IPS-11a (cell line): ENCODE measurements around the gene C1QC.

Source experiments
- H3K4me3 ChIP-seq: one replicate; pipeline ENCODE4 v1.5.1; 2013; ENCODE audit warnings: low read depth, low read length, control low read depth

C1QC gene

GRCh38 chr1:22676916-22677583, 33.6 kb downstream of the C1QC start:
- no peak overlapping the region for H3K4me3 ChIP-seq

- no peak overlapping the region for H3K4me3 ChIP-seq
Measured at GRCh38 chr1:22677931-22678896, 34.8 kb downstream of the C1QC start.

- H3K4me3 ChIP-seq, result no peak overlapping the region
Measured at GRCh38 chr1:22680726-22681125, 37.3 kb downstream of the C1QC start.

DNA sequence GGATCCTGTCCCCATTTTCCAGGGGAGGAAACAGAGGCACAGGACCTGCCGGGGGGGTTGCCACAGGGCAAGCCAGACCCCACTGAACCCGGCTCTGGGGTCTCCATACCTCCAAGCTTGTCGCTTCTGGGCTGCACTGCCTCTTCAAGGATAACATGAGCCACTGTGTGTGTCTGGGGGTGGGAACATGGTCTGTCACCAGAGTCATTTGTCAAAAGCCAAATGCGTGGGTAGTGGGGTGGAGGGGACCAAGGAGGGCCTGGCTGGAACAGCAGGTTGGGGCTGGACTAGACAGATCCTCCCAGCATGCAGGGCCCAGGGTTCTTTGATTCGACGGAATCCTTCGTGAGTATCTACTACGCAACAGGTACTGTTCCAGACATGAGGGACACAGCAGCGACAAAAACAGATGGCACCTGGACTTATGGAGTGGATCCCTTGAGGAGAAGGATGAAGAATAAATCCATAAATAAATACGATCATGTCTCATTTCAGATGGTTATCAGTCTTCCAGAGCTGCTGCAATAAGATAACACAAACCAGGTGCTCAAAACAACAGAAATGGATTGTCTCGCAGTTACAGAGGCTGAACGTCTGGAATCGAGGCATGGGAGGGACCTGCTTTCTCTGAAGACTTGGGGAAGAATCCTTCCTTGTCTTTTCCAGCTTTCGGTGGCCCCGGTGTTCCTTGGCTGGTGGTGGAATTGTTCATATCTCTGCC, 38.3 kb downstream of the C1QC start:
- no peak overlapping the region for H3K4me3 ChIP-seq

DNA sequence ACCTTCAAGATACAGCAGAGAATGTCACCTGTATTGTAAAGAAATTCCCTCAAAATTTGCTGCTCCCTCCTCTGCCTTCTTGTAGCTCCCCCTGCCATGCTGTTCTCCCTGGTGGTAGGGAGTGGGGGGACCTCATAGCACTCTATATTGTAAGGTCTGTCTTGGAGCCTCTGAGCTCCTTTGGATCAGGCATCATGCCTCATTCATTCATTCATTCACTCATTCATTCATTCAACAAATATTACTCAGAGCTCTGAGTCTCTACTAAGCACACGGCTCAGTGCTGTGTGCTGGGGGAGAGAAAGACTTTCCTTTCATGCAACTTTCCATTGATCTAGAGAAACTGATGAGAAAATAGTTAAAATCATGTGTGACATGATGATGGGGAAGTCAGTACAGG, 40.1 kb downstream of the C1QC start:
- no peak overlapping the region for H3K4me3 ChIP-seq

DNA sequence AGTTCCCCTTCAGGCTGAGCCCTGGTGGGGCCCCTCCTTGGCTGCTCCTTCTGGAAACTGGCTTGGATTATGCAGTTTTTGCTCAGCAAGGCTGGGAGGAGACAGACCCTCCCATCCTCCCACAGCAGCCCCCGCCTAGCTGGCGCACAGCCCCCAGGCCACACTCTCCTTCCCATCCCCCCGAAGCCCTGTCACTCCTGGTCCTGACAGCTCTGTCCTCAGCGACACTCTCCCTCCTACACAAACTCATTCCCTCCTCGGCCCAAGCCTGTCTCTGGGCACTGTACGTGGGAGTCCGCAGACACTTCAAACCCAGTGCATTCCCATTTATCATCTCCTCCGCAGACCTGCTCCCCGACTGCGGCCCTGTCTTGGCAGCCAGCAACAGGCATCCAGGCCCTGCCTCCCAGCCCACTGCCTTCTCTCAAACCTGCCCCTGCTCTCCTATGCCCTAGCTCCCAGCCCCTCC, 42.2 kb downstream of the C1QC start:
- H3K4me3 ChIP-seq, result no peak overlapping the region

GRCh38 chr1:22687191-22687590, 43.8 kb downstream of the C1QC start:
- no peak overlapping the region for H3K4me3 ChIP-seq

- H3K4me3 ChIP-seq, result no peak overlapping the region
Measured at GRCh38 chr1:22688466-22688865, 45.0 kb downstream of the C1QC start.

GRCh38 chr1:22689505-22689904, 46.1 kb downstream of the C1QC start:
- no peak overlapping the region for H3K4me3 ChIP-seq

DNA sequence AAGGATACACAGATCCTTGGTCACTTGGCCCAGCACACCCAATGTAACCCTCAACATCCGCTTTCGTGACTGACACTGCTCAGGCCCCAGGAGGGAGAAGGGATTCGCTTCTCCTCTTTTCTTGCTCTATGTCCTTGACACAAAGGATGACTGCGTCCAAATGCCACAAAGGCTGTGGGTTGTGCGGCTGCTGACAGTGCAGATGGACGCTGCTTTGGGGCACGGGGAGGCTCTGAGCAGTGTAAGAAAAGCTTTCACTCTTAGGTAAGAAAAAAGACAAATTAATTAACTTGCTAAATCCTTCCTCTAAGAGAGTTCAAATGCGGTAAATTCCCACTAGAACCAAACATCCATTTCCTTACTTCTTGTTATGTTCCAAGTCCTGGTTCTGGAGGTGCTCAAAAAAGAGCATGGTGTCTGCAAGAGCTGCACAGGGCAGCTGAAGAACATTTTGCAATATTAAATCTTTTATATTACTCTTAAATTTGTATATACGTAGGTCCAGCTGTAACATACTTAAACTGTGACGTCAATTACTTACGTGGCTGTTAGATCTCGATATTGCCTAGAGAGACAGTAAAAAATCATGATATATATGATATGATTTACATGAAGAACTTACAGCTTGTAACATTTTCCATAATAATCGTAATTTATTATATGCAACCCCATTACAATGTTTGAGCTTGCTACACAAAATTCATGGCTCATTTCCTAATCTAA, 47.8 kb downstream of the C1QC start:
- no peak overlapping the region for H3K4me3 ChIP-seq

- no peak overlapping the region for H3K4me3 ChIP-seq
Measured at GRCh38 chr1:22694172-22694571, 50.7 kb downstream of the C1QC start.

DNA sequence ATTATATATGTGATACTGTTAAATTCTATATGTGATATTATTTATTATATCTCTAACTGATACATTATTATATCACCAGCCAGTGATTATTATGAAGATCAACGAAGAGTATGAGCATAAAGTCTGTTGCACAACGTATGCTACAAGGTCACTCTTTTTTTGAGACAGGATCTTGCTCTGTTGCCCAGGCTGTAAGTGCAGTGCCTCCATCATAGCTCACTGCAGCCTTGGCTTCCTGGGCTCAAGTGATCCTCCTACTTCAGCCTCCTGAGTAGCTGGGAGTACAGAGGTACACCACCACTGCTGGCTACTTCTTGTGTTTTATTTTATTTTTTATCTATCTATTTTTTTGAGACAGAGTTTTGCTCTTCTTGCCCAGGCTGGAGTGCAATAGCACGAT, 53.2 kb downstream of the C1QC start:
- no peak overlapping the region for H3K4me3 ChIP-seq
